Sigmoid colon (tissue), 7 donors: ENCODE results near the gene CHL1. TPM values are rescaled to one million over a fixed set of nuclear protein-coding genes. Genes with fewer than 3 reads are reported as not detected.

Experiments
- DNase-seq: peaks from one replicate; pipeline ENCODE4 v3.0.0-alpha.2; 2019
- H3K27ac ChIP-seq, 4 donors: fragments of 200-600 bp; sonication (generic); one replicate each; pipeline ENCODE4 v1.5.1; 2016 to 2019; ENCODE audit warnings: mild to moderate bottlenecking in 1 of 4
- H3K27me3 ChIP-seq, 3 donors: fragments of 200-600 bp; sonication (generic); one replicate each; pipeline ENCODE4 v1.5.1; 2019; ENCODE audit warnings: mild to moderate bottlenecking in 1 of 3
- H3K36me3 ChIP-seq, 4 donors: fragments of 200-600 bp; sonication (generic); one replicate each; pipeline ENCODE4 v1.5.1; 2016 to 2019
- H3K4me1 ChIP-seq, 4 donors: fragments of 200-600 bp; sonication (generic); one replicate each; pipeline ENCODE4 v1.5.1; 2017 to 2019
- H3K4me3 ChIP-seq, 4 donors: fragments of 200-600 bp; sonication (generic); one replicate each; pipeline ENCODE4 v1.5.1; 2017 to 2019; ENCODE audit warnings: mild to moderate bottlenecking in 2 of 4, moderate library complexity in 1 of 4
- H3K9me3 ChIP-seq, 4 donors: fragments of 200-600 bp in 3 of 4; sonication (generic) in 3 of 4; one replicate each; pipeline versions ENCODE4 v1.5.1 to v1.6.1; 2013 to 2019
- CTCF ChIP-seq, 4 experiments: fragments of 450-650 bp in 3 of 4; fragments of 200-600 bp in 1 of 4; IDR thresholded peaks; one replicate each; pipeline ENCODE4 v1.5.1; 2016 to 2019; ENCODE audit warnings: antibody characterized with exemption in 4 of 4, mild to moderate bottlenecking in 3 of 4, moderate library complexity in 2 of 4
- EP300 ChIP-seq, 4 donors: sonication (generic); formaldehyde crosslinking; IDR thresholded peaks; one replicate each; pipeline ENCODE4 v1.6.1; 2017; ENCODE audit warnings: antibody characterized with exemption in 4 of 4
- POLR2A ChIP-seq, 2 donors: fragments of 450-650 bp; IDR thresholded peaks; one replicate each; pipeline ENCODE4 v1.6.1; 2016; ENCODE audit warnings: antibody characterized with exemption in 2 of 2, mild to moderate bottlenecking in 2 of 2, moderate library complexity in 2 of 2
- POLR2AphosphoS5 ChIP-seq, 4 donors: sonication (generic); formaldehyde crosslinking; IDR thresholded peaks; one replicate each; pipeline ENCODE4 v1.6.1; 2017; ENCODE audit warnings: antibody characterized with exemption in 4 of 4
- WGBS, 2 donors: extraction: QIAGEN DNeasy Blood & Tissue Kit; methylation state at CpG; one replicate each; pipeline ENCODE4 v1.1.7; 2013; 5-methylcytosine and 5-hydroxymethylcytosine counted together
- intact Hi-C: fragments of 100-400 bp; cut with DNase I; formaldehyde crosslinking; loops from one replicate; pipeline ENCODE4 v1.15.1; 2023
- polyA plus RNA-seq, 3 donors: library from polyadenylated mRNA; stranded (reverse); fragments of 200-250 nt; gene quantifications; one replicate each; pipeline ENCODE4 v1.2.3, GENCODE V29; 2013
- total RNA-seq, 4 donors: library from RNA; depleted of rRNA; stranded (reverse); fragments of >200 nt; gene quantifications; one replicate each; pipeline ENCODE4 v1.1.0, GENCODE V29; 2016
- donor health status: healthy with polysubstance abuse.
- donor health status: Bipolar disorder and iron deficiency.
- donor health status: healthy.

CHL1 gene
- total and polyA plus RNA-seq, 7 donors, result 0.46 to 86.7 (median 29.1) TPM

- Histone ChIP-seq H3K4me1 (no peaks in the 10 kb centered on the region), H3K9me3 (no peaks in the 10 kb centered on the region), H3K4me3 (no peak overlapping the region), H3K36me3 (no peaks in the 10 kb centered on the region), H3K27me3 (no peaks in the 10 kb centered on the region), H3K27ac (no peak overlapping the region)
- no peak for DNase-seq
- intact Hi-C loops, result no loop called here
- TF ChIP-seq EP300 (IDR thresholded peaks at IDR 0.05), result no peak
- TF ChIP-seq POLR2AphosphoS5 (IDR thresholded peaks at IDR 0.05), result no peak
- no peak for TF ChIP-seq CTCF (IDR thresholded peaks at IDR 0.05)
- TF ChIP-seq POLR2A (IDR thresholded peaks at IDR 0.05), result no peak
- 76 to 82% methylated on average over 12 of the region's 12 CpGs for WGBS, 2 donors
These were observed 81.9 kb downstream of the CHL1 start for GRCh38 chr3:278300-279064.

- DNase-seq, result no peak
- TF ChIP-seq EP300 (IDR thresholded peaks at IDR 0.05) (no peak), POLR2AphosphoS5 (IDR thresholded peaks at IDR 0.05) (no peak), CTCF (IDR thresholded peaks at IDR 0.05) (no peak), POLR2A (IDR thresholded peaks at IDR 0.05) (no peak)
- no peaks in the 10 kb centered on the region for H3K9me3 ChIP-seq
- H3K36me3 ChIP-seq, result no peaks in the 10 kb centered on the region
- H3K4me3 ChIP-seq, result no peak overlapping the region
- no peaks in the 10 kb centered on the region for H3K27me3 ChIP-seq
- H3K27ac ChIP-seq, result no peak overlapping the region
- WGBS, 2 donors, result 37 to 65% methylated on average over 1 of the region's 1 CpG
- intact Hi-C loops, result no loop called here
- no peaks in the 10 kb centered on the region for H3K4me1 ChIP-seq
These were observed 82.8 kb downstream of the CHL1 start for GRCh38 chr3:279325-279724.

- Histone ChIP-seq H3K4me3 (no peak overlapping the region), H3K27me3 (no peaks in the 10 kb centered on the region), H3K9me3 (no peaks in the 10 kb centered on the region), H3K27ac (no peak overlapping the region), H3K36me3 (no peaks in the 10 kb centered on the region), H3K4me1 (no peaks in the 10 kb centered on the region)
- WGBS, 2 donors, result 45 to 47% methylated on average over 2 of the region's 2 CpGs
- TF ChIP-seq CTCF (IDR thresholded peaks at IDR 0.05) (no peak), POLR2A (IDR thresholded peaks at IDR 0.05) (no peak), EP300 (IDR thresholded peaks at IDR 0.05) (no peak), POLR2AphosphoS5 (IDR thresholded peaks at IDR 0.05) (no peak)
- intact Hi-C loops, result no loop called here
- DNase-seq, result no peak
These were observed 84.1 kb downstream of the CHL1 start for GRCh38 chr3:280681-281080.

- WGBS, 2 donors, result 26 to 55% methylated on average over 4 of the region's 4 CpGs
- DNase-seq, result no peak
- TF ChIP-seq POLR2AphosphoS5 (IDR thresholded peaks at IDR 0.05) (no peak), CTCF (IDR thresholded peaks at IDR 0.05) (no peak), POLR2A (IDR thresholded peaks at IDR 0.05) (no peak), EP300 (IDR thresholded peaks at IDR 0.05) (no peak)
- Histone ChIP-seq H3K9me3 (no peaks in the 10 kb centered on the region), H3K4me1 (no peaks in the 10 kb centered on the region), H3K27me3 (no peaks in the 10 kb centered on the region), H3K4me3 (no peak overlapping the region), H3K36me3 (no peaks in the 10 kb centered on the region), H3K27ac (no peak overlapping the region)
- intact Hi-C loops, result no loop called here
These were observed 87.8 kb downstream of the CHL1 start for GRCh38 chr3:284322-284721.

- intact Hi-C loops, result no loop called here
- TF ChIP-seq CTCF (IDR thresholded peaks at IDR 0.05) (no peak), POLR2A (IDR thresholded peaks at IDR 0.05) (no peak), EP300 (IDR thresholded peaks at IDR 0.05) (no peak), POLR2AphosphoS5 (IDR thresholded peaks at IDR 0.05) (no peak)
- no peak for DNase-seq
- Histone ChIP-seq H3K27me3 (no peaks in the 10 kb centered on the region), H3K9me3 (no peaks in the 10 kb centered on the region), H3K4me3 (no peak overlapping the region), H3K27ac (no peak overlapping the region), H3K4me1 (peaks cover 0 to 9% (median 1%) of the 10 kb centered on the region in 4 donors), H3K36me3 (no peaks in the 10 kb centered on the region)
- 69 to 74% methylated on average over 4 of the region's 4 CpGs for WGBS, 2 donors
These were observed 91.9 kb downstream of the CHL1 start for GRCh38 chr3:288417-288816.
